DMS114 treated with DMSO at 0.1 percent for 48 hours (cell line): ENCODE results near the gene KLC3.
"Not testable (repeated sequence)": the region's sequence is repeated elsewhere in the genome, so short reads cannot be mapped to it uniquely, and the experiment has no call there.

Experiments used
- DNase-seq: peaks from one replicate; lab custom pipeline; 2025; ENCODE audit not compliant: unreplicated experiment; lab: John Stamatoyannopoulos, UW

The KLC3 gene

DNA sequence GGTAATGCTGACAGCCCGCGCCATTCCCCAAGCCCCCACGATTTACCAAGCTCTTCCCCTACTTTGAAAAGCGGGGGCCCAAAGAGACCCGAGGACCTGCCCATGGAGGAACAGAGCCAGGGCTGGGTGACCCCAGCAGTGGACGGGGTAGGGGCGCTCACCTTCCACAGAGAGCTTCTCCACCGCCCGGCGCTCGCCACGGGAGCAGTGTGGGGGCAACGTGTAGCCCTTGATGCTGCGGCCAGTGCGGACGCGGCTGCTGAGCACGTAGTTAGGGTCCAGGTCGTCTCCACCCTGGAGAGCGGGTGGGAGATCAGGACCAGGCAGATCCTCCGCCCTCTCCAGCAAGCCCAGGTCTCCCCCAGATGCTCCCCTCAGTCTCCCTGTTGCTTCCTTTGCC is 25.2 kb upstream of the KLC3 start:
- DNase-seq: no peak

DNA sequence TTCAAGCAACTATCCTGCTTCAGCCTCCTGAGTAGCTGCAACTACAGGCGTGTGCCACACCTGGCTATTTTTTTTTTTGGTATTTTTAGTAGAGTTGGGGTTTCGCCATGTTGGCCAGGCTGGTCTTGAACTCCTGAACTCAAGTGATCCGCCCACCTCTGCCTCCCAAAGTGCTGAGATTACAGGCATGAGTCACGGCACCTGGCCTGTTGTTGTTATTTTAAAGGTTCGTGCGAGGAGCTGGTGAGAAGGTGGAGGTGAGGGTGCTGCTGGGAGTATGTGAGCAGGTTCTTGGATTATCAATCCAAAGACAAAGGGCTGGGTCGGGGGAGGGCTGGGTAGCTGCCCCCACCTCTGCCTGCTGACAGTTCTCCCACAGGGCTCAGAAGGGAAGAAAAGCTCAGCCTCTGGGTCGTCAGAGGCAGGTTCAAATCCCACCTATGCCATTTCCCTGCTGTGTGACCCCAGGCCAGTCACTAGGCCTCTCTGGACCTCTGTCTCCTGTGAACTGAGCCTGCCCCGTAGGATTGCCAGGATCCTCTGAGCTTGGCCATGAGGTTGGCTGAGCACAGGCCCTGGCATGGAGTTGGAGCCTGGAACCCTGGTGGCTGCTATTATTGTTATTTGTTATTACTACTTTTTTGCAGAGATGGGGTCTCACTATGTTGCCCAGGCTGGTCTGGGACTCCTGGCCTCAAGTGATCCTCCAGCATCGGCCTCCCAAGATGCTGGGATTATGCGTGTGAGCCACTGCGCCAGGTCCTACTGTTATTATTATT is 19.4 kb upstream of the KLC3 start:
- no peak for DNase-seq

DNA sequence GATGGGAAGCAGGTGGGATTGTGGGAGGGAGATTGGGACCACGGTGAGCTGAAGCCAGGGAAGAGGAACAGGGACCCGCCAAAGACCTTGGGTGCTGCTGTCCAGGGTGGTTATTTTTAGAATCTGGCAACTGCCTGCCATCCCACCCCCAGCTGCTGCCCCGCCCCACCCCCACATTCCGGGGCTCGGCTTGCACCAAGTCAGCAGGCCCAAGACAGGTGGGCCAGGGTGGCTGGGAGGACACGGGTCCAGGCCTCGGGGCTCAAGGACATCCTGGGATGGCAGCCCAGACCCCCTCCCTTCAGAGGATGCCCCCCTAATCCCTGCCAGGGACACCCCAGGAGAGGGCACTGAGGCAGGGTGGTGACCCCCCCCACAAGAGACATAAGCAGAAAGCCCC is 18.7 kb upstream of the KLC3 start:
- no peak for DNase-seq

DNA sequence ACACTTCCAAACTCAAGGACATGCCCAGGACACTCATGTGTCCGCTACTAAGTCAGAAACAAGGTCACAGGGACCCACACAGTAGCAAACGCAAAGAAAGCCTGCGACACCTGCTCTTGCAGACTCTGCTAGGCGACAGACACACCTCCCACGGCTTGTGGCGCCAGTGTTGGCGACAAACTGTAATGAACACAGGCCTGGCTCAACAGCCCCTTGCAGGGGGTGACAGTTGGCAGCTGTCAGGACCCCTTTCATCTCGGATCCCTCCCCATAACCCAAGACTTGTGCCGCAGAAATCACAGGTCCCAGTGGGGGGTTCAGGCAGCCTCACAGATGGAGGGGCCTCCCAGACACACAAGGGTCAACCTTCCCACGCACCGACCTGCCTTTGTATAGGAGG is 18.2 kb upstream of the KLC3 start:
- no peak for DNase-seq

DNA sequence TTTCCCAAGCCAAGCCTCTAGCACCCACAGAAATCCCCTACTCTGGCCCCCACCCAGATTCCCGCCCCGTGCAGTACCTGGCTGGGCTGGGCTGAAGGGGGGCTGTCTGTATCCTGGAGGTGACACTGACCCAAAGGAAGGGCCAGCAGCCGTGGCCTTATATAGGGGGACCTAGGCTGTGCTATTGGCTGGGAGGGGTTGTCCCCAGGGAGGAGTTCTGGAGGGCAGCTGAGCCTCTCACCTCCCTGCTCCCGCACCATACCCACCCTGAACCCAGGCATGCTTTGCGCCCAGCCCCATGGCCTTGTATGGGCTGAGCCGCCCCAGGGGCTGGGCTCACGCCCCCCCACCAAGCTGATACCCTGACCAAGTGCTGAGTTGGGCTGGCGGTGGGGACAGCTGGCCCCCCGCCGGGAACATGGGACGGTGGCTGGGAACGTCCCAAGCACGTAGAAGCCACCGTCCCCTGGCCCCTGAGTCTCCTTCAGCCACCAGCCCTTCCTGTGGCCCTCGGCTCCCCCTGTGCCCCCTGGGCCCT is 17.7 kb upstream of the KLC3 start, which contains the start of gene CKM:
CKM (minus strand) TSS at position 132 of the 538 bp plus-strand sequence. CDS start 3,162 bp downstream, outside the sequence.
- no peak for DNase-seq

DNA sequence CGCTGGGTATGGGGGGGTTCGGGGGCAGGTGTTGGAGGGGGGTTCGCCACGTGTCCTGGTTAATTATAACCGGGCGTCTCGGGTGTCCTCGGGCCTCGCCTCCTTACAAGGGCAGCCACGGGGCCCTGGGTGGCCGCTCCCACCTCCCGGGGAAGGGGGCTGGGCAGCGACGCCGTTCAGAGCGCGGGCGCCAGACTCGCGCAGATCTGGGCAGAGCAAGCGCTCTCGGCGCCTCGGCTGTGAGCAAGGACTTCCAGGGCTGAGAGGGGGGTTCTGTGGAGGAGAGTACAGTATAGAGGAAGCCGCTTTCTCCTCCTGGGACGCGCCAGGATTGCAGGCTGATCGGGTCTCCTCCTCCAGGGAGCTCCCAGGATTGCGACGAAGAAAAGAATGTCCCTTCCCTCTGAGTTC is 16.9 kb upstream of the KLC3 start:
- no peak for DNase-seq

DNA sequence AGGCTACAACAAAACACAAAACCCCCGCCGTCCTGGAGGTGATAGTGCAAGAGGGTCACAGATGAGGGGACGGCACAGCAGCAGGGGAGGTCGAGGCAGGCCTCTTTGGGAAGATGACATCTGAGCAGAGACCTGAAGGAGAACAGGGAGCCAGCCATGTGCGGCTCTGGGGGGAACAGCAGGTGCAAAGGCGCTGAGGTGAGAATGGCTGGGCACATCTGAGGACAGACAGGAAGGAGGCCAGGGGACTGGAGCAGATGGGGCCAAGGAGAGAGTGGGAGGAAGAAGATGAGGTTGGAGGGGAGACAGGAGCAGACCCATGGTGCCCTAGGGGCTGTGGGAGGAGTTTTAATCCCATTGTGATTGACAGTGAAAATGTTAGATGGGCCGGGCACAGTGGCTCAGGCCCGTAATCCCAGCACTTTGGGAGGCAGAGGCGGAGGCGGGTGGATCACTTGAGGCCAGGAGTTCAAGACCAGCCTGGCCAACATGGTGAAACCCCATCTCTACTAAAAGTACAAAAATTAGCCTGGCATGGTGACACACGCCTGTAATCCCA is 16.1 kb upstream of the KLC3 start:
- DNase-seq: no peak

DNA sequence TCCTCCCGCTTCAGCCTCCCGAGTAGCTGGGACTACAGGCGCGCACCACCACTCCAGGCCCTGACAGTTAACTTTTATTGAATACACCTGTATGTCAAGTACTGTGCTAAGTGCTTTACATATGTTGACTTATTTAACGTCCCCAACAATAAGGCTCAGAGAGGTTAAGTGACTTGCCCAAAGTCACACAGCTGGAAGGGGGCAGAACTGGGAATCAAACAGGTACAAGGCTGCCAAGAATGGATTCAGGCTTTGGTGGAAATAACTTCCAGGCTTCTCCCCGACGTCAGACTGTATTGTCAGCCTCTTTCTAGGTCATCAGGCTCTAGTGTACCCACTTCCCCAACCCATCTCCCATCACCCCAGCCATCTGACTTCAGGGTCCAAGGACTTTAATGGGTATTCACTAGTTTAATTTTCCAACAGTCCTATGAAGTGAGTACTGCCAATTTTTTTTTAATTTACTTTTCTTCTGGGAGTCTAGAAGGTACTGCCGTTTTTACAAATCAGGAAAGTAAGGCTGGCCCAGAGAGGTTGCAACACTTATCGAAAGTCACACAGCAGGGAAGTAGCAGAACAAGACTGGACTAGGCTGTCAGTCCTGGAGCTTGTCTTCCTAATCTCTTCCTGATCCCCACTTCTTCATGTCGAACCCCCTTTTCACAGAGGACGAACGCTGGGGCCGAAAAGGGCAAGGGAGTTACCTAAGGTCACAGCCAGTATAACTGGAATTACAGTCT is 13.0 kb upstream of the KLC3 start:
- no peak for DNase-seq

DNA sequence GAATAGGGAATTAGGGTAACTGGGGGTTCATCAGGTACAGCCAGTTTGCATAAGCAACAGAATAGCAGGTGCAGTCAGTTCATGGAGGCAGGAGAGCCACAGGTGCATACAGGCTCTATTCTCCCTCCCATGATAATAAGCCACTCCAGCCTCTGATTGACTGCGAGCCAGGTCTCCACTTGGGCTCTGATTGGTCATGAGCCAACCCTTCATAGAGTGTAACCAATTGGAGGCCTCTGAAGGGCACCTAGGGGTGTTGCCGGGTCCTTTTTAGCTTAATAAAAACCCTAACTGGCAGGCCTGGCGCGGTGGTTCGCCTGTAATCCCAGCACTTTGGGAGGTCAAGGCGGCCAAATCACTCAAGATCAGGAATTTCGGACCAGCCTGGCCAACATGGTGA is 9.1 kb upstream of the KLC3 start:
- no peak for DNase-seq

DNA sequence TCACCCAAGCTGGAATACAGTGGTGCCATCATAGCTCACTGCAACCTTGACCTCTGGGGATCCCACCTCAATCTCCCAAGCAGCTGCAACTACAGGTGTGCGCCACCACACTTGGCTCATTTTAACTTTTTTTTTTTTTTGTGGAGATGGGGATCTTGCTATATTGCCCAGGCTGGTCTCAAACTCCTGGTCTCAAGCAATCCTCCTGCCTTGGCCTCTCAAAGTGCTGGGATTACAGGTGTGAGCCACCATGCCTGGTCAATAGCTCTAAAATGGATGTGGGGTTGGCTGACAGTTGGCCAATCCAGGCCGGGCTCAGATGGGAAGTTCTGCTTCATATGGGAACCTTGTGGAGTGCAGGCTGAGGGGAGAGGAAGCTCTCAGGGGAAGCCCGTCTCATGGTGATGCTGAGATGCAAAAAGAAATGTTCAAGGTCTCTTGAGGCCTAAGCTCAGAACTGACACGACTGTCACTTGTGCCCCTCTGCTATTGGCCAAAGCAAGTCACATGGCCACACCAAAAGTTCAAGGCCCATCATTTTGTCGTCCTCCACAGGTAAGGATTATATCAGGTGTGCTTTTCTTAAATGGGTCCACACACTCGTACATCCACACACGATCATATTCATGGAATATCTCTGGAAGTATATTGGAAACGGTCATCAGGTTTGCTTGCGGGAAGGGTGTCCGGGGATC is 6.8 kb upstream of the KLC3 start:
- no peak for DNase-seq

DNA sequence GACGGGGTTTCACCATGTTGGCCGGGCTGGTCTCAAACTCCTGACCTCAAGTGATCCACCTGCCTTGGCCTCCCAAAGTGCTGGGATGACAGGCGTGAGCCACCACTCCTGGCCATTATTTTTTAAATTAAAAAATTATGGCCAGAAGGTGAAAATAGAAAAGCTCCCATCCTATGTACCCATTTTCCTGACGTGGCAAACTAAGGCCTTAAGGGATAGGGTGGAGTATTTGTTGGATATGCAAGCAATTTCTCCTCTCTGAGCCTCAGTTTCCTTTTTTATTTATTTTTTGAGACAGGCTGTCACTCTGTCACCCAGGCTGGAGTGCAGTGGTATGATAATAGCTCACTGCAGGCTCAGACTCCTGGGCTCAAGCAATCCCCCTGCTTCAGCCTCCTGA is 5.7 kb upstream of the KLC3 start:
- not testable (repeated sequence) for DNase-seq

DNA sequence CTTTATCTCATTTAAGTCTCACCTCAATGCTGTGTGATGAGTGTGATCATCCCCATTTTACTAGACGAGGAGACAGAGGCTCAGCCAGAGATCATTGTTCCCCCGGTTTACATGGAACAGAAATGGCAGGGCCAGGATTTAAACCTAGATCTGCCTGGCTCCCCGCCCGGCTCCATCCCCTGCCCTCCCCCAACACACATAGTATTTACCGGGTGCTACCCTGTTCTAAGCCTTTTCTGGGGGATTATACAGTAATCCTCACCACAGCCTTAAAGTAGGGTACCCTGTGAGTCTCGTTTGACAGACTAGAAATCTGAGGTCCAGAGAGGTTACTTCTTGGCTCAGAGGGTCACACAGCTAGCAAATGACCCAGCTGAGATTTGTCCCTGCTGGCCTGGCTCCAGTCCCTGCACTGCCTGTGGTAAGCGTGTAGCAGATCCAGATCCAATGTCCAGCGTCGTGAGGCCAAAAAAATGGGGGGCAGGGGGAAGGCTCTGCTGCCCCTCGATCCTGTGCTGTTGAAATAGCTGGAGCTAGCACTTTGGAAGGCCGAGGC is 3.8 kb upstream of the KLC3 start:
- no peak for DNase-seq

DNA sequence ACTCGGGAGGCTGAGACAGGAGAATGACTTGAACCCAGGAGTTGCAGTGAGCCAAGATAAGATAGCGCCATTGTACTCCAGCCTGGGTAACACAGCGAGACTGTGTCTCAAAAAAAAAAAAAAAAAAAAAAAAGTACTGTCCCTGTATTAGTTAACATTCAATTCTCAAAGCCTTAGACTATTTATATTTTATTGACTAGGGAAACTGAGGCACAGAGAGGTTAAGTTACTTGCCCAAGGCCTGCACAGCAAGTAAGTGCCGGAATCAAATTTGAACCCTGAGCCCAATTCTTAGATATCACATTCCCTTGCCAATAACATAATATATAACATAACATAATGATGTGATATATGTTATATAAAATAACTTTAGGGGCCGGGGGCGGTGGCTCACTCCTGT is 921 bp upstream of the KLC3 start:
- DNase-seq: no peak

DNA sequence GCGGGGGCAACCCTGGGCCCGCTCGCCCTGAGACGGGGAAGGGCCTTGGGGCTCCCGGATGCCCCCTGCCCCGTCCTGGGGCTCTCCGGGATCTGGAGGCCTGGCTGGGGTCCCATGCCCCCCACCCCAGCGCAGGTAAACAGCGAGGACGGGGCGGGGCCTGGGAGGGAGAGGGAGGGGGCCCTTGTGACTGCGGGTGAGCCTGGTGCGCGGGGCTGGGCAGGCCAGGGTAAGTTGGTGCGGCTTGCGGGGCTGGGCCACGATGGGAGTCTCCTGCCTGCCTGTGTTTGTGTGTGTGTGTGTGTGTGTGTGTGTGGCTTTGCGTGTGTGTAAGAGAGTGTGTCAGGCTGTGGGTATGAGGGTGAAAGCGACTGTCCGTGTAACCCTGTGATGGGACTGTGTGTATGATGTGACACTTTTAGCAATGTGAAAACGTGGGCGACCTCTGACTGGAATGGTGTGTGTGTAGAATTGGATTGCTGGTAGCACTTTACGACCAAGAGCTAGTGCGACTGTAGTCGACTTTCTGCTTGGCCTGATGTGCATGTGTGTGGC is 426 bp downstream of the KLC3 start:
- no peak for DNase-seq

DNA sequence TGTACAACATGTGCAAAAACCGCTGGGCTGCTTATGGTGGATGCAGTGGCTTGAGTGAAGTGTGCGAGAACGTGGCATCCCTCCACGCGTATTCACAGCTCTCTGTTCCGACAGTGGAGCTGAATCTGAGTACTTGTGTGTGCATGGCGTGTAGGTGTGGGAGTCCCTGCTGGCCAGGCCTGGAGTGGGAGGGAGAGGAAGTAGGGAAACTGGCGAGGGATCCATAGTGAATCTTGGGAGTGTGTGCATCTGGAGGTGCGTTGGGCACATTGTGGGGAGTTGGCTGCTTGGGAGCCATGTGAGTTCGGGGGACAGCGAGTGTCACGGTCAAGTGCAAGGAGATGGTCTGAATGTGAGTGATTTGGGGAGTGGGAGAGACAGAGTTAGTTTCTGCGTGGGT is 2.4 kb downstream of the KLC3 start:
- DNase-seq: no peak

DNA sequence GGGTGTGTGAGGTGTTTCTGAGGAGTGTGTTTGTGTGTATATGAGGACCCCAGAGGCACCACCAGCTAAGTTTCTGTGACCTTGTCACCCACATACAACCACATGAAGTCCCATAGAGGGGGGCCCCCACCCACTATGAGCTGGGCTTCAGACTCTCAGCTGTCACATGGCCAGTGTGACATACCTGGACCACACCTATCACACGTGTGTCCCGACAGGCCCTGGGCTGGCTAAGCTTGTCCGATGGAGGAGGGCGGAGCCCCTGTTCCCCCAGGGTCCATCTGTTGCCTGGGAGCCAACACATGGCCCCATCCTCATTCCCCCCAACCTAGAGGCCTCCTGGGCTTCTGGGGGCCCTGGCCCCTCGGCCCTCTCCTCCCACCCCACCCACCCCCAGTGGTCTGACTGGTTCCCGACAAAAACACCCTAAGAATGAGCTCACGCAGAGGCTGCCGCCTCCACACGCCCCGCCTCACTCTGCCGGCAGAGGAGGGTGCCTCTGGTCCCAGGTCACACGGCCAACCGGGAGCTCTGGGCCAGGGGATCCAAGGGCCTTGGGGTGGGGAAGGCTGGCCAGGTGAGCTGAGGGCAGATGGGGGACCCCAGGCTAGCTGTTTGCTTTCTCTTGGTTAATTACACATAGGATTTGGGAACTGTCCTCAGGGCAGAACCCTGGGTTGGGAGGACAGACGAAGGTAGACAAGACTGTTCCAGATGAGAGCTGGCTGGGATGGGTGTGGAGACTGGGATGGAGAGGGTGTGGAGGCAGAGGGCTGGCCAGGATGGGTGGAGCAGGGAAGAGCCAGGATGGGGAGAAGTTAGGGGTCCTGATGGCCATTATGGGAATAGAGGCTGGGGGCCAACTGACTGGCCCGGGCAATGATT is 4.3 kb downstream of the KLC3 start:
- DNase-seq: no peak

DNA sequence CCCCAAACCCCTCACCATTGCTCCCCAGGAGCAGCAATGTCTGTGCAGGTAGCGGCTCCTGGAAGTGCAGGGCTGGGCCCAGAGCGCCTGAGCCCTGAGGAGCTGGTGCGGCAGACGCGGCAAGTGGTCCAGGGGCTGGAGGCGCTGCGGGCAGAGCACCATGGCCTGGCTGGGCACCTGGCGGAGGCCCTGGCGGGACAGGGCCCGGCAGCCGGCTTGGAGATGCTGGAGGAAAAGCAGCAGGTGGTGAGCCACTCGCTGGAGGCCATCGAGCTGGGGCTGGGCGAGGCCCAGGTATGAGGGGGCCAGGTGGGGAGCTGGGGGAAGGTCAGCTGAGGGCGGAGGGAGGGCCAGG is 4.9 kb downstream of the KLC3 start:
- DNase-seq: no peak

DNA sequence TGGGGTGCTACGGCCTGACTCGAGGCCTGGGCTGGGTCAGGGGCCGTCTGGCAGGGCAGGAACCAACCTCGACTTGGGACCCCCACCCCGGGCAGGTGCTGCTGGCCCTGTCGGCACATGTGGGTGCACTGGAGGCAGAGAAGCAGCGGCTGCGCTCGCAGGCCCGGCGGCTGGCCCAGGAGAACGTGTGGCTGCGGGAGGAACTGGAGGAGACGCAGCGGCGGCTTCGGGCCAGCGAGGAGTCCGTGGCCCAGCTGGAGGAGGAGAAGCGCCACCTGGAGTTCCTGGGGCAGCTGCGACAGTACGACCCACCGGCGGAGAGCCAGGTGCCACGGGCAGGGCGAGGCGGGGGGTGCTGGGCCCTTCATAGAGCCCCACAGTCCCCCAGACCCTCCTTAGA is 5.9 kb downstream of the KLC3 start:
- DNase-seq: no peak

DNA sequence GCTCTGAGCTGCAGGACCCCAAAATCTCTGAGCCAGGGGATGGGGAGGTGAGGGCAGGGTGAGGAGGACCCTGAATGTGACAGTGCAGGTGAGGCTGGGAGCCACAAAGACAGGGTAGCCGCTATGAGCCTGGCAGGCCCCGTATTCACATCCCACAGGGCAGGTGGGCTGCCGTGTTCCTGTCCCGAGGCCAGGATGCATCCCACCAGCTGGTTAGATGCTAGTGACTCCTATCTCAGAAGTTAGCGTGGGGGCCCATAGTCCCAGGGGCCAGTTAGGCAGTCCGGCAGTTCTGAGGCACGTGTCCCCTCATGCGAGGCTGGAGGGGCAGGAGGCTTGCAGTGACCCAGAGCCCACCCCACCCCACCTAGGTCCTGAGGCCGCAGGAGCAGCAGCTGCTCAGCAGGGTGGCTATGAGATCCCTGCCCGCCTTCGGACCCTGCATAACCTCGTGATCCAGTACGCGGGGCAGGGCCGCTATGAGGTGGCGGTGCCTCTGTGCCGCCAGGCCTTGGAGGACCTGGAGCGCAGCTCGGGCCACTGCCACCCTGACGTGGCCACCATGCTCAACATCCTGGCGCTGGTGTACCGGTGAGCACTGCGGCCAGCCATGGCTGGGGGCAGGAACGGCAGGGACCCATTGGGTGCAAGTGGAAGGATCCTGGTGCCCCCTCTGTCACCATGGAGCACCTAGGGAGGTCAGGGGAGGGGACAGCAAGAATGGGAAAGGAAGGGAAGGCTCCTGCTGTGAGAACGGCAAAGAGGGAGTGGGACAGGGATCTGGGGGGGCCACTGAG is 7.2 kb downstream of the KLC3 start:
- DNase-seq: no peak
